NCI-H2171 treated with DMSO at 0.1 percent for 48 hours (cell line): ENCODE data around the gene RNF5.
"Not testable (repeated sequence)": the region's sequence is repeated elsewhere in the genome, so short reads cannot be mapped to it uniquely, and the experiment has no call there.

Experiments
- DNase-seq: peaks from one replicate; lab custom pipeline; 2025; lab: John Stamatoyannopoulos, UW

Gene RNF5

DNA sequence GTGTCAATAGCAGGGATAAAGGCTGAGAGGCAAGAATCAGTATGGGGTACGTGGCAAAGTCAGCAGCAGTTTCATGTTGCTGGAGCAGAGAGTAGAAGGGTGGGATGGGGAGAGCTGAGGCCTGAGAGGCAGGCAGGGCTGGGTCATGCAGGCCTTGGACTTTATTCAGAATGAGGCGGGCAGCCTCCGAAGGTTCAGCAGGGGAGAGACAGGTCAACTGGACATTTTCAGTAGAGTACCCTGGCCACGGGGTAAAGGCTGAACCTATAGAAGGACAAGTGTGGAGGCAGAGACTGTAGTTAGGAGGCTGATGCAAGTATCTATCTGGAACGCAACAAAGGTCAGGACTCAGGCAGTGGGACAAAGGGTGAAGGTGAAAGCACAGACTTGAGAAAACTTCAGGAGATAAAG, 32.0 kb downstream of the RNF5 start:
- no peak for DNase-seq

- not testable (repeated sequence) for DNase-seq
These were observed 33.2 kb downstream of the RNF5 start for GRCh38 chr6:32211432-32211831.

DNA sequence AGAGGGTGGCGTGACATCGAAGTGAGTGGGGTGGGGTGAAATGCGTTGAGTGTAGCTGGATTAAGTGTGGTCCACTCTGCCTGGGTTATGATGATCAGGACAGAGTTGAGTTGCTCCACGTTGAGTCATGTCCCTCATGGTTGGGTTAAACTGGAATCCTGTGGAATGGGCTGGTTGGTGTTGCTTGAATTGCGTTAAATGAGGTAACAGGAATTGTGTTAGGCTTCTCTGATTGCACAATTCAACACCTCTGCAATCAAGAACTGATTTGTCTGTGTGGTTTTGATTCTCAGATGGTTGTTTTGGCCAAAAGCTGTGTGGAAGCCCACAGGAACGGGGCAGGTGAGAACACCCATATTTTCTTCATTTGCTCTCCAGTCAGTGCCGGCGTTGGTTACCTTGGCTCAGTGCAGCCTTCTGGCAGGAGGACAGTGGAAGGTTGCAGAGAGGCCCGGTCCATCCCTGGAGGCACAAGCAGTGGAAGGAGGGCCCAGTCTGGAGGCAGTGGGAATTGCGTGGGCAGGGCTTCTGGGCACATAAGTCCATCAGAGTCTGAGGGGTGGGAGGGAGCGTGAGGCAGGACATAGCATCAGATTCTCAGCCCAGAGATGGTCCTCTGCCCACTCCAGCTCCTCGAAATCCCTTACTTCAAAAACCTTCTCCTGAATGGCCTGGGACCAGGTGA, 34.0 kb downstream of the RNF5 start:
- no peak for DNase-seq

- DNase-seq: no peak
These were observed 35.4 kb downstream of the RNF5 start for GRCh38 chr6:32213649-32214048.

- DNase-seq: no peak
These were observed 35.9 kb downstream of the RNF5 start for GRCh38 chr6:32214126-32214525.

- no peak for DNase-seq
These were observed 37.4 kb downstream of the RNF5 start for GRCh38 chr6:32215617-32216016.

GRCh38 chr6:32216285-32216684, 38.1 kb downstream of the RNF5 start:
- DNase-seq: no peak

DNA sequence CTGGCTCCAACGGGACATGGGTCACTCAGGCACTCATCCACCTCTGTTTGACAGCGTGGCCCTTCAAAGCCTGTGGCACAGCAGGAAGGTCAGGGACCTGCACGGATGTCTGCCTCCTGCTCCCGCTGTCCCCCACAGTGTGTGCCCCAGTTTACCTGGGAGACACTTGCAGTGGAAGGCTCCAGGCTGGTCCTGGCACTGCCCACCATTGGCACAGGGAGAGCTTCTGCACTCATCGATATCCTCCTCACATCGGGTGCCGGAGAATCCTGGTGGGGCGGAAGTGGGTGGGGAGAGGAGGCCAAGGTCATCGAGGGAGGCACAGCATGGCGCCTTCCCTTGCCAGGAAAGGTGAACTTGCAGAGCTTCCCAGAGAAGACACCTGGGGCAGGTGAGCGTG, 38.8 kb downstream of the RNF5 start:
- DNase-seq: no peak

- DNase-seq: no peak
These were observed 40.0 kb downstream of the RNF5 start for GRCh38 chr6:32218167-32218566.

GRCh38 chr6:32220021-32220420, 41.8 kb downstream of the RNF5 start:
- no peak for DNase-seq

DNA sequence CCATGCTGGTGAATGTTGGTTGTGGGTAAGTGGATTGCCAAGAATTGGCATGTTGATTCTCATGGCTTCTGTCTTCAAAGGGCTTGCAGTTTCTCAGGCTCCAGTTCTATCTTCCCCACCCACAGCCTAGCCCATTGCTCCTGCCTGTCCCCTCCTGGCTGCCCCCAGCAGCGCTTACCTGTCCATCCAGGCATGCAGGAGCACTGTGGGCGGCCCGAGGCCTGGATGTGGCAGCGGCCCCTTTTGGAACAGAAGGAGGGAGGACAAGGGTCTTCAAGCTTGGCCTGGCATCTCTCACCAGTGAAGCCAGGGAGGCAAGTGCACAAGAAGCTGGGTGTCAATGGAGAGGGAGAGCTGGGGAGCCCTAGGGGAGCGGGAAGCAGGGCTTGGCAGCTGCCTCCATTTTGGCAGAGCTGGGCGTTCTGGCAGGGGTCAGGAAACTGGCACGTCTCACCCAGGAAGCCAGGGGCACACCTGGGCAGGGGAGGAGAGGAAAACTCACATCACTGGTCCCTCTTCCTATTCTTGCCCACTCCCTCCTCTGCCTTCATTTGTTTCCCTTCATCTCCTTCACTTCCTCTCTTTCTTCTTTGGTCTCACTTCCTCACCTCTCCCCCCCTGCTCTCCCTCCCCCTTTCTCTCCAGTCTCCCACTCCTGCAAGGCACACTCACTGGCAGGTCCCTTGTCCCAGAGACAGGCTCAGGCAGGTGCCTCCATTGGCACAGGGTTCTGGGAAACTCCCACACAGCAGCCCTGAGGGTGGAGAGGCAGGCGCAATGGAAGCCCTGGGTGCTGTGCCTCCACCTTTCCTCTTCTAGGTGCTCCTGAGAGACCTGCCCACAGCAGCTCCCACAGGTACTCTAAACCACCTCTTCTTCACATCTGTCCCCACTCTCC, 44.4 kb downstream of the RNF5 start:
- DNase-seq: no peak

DNA sequence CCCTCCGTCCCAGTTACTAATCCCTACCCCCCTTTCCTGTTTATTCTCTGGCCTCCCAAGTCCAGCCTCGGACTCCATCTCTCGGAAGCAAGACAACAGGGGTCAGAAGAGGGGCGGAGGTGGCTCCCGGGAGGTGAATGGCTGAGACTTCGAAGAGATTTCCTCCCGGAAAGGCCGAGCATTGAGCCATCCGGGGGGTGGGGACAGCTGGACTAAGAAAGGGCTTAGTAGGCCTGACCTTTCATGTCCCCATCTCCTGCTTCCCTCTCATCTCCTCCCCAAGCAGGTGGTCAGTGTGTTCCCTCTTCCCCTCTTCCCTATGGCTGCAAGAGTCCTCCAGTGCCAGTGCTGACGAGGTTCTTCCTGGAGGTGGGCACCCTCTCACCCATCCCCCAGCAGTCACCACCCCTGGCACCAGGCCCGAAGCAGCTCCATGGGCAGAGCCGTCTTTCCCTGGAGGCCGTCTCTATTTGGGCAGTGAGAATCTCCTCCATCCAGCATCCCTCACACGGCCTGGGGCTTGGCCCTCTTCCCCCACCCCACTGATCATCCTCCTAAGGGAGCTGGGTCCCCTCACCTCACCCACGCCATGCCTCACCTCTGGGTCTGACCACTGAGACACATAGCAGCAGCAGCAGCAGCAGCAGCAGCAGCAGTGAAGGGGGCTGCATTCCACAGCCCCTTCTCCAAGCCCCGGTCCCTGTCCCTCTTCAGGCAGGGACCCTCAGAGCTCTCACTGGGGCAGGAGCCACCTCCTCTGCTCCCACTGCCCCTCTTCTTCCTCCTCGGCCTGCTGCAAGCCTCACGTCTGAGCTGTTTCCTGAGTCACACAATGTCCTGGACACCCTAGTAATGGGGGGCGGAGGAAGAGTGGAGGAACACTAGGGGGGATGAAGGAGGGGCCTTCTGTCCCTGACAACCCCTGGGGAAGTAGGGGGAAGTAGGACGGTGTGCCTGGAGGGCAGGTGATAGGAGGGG, 45.3 kb downstream of the RNF5 start, which contains the start of gene NOTCH4:
NOTCH4 (minus strand) TSS at position 810 of the 978 bp plus-strand sequence; CDS start at position 671, 139 bp downstream.
- DNase-seq: no peak

DNA sequence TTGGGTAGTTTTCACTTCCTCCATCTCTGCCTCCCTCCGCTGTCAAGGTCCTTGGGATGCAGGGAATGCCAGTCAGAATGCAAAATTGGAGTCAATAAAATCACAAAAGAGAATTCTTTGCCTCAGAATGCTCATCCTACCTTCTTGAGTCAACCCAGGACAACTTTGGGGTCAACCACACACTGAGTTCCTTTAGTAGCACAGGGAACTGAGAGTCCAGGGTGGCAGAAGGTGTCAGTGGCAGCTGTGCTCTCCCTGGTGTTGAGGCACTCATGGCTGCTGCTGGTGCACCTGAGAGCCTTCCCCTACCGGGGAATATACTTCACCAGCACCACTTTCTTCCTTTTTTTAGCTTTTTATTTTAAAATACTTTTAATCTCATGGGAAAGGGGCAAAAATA, 46.5 kb downstream of the RNF5 start:
- no peak for DNase-seq

- DNase-seq: no peak
These were observed 48.2 kb downstream of the RNF5 start for GRCh38 chr6:32226434-32226833.
